SK-N-SH (cell line): ENCODE measurements around the gene SEC14L1. TPM values are rescaled to one million over a fixed set of nuclear protein-coding genes. Genes with fewer than 3 reads are reported as not detected.

Source experiments
- CTCF ChIA-PET: fragments of 300-600, 350-600 bp; formaldehyde crosslinking; extraction: SDS; loops from one replicate; lab custom pipeline; 2021; lab: Yijun Ruan, JAX
- POLR2A ChIA-PET: fragments of 350-600 bp; sonication (Branson Sonifier 250); formaldehyde crosslinking; extraction: SDS; loops from one replicate; lab custom pipeline; 2020; ENCODE audit warnings: antibody characterized with exemption, inconsistent platforms; lab: Yijun Ruan, JAX
- DNase-seq: peaks from one replicate; pipeline ENCODE4 v3.0.0; 2012
- H2AFZ ChIP-seq: fragments of 200-600 bp; sonication (generic); 2 replicates; pipeline ENCODE4 v1.8.1; 2016; ENCODE audit warnings: antibody characterized with exemption, mild to moderate bottlenecking, low read depth
- H3F3A ChIP-seq: fragments of 200-600 bp; sonication (generic); replicated peaks from 2 replicates; pipeline ENCODE3; 2016; ENCODE audit warnings: antibody characterized with exemption, mild to moderate bottlenecking; ENCODE audit not compliant: insufficient read depth
- H3K27ac ChIP-seq, 2 experiments: fragments of 200-500 bp in 1 of 2; fragments of 200-600 bp in 1 of 2; sonication (Bioruptor generic) in 1 of 2; sonication (generic), shearing (Covaris generic) in 1 of 2; 2 replicates each; pipeline versions ENCODE4 v1.5.1 to v1.6.1; 2014 to 2016; ENCODE audit warnings: low read depth in 2 of 2, inconsistent platforms in 1 of 2, low read length in 1 of 2, mild to moderate bottlenecking in 1 of 2, mixed read lengths in 1 of 2
- H3K27me3 ChIP-seq: fragments of 200-600 bp; sonication (generic), shearing (Covaris generic); 2 replicates; pipeline ENCODE4 v1.6.1; 2016; ENCODE audit warnings: mixed run types; ENCODE audit not compliant: insufficient read depth
- H3K36me3 ChIP-seq, 2 experiments: fragments of 200-500 bp in 1 of 2; fragments of 200-600 bp in 1 of 2; sonication (Bioruptor generic) in 1 of 2; sonication (generic) in 1 of 2; replicated peaks in 1 of 2; 2 replicates each; pipeline versions ENCODE3 to v1.5.1; 2014 to 2016; ENCODE audit warnings: low read length in 1 of 2, mild to moderate bottlenecking in 1 of 2; ENCODE audit not compliant: insufficient read depth in 2 of 2, control insufficient read depth in 1 of 2
- H3K4me1 ChIP-seq, 2 experiments: fragments of 200-500 bp in 1 of 2; fragments of 200-600 bp in 1 of 2; sonication (Bioruptor generic) in 1 of 2; sonication (generic), shearing (Covaris generic) in 1 of 2; 2 replicates each; pipeline versions ENCODE4 v1.5.1 to v1.6.1; 2014 to 2016; ENCODE audit warnings: low read depth in 1 of 2, low read length in 1 of 2, mixed run types in 1 of 2; ENCODE audit not compliant: insufficient read depth in 2 of 2, control insufficient read depth in 1 of 2
- H3K4me2 ChIP-seq: fragments of 200-600 bp; sonication (generic), shearing (Covaris generic); 2 replicates; pipeline ENCODE4 v1.6.1; 2017; ENCODE audit warnings: mixed run types
- H3K4me3 ChIP-seq, 2 experiments: fragments of 200-500 bp in 1 of 2; fragments of 200-600 bp in 1 of 2; sonication (Bioruptor generic) in 1 of 2; sonication (generic), shearing (Covaris generic) in 1 of 2; 2 replicates each; pipeline versions ENCODE4 v1.5.1 to v1.8.1; 2014 to 2016; ENCODE audit warnings: low read depth in 2 of 2, inconsistent platforms in 1 of 2, low read length in 1 of 2, mild to moderate bottlenecking in 1 of 2, mixed read lengths in 1 of 2, moderate library complexity in 1 of 2
- H3K79me2 ChIP-seq: fragments of 200-600 bp; sonication (generic); 2 replicates; pipeline ENCODE4 v1.8.1; 2017; ENCODE audit warnings: mild to moderate bottlenecking; ENCODE audit not compliant: insufficient read depth
- H3K9ac ChIP-seq: fragments of 200-600 bp; sonication (generic); 2 replicates; pipeline ENCODE4 v1.6.1; 2017; ENCODE audit warnings: mixed run types
- H3K9me2 ChIP-seq: fragments of 200-600 bp; sonication (generic); 2 replicates; pipeline ENCODE4 v1.6.1; 2017; ENCODE audit warnings: mixed run types
- H3K9me3 ChIP-seq: fragments of 200-600 bp; sonication (generic); 2 replicates; pipeline ENCODE4 v1.6.1; 2017; ENCODE audit warnings: mixed run types, mild to moderate bottlenecking, moderate library complexity
- H4K20me1 ChIP-seq: fragments of 200-600 bp; sonication (generic); 2 replicates; pipeline ENCODE4 v1.6.1; 2017; ENCODE audit warnings: mild to moderate bottlenecking, mixed run types; ENCODE audit not compliant: insufficient read depth
- EP300 ChIP-seq, 2 experiments: IDR thresholded peaks; 2 replicates each; pipeline versions ENCODE4 v1.4.0 to v1.6.1; 2012; ENCODE audit warnings: borderline replicate concordance in 1 of 2, low read depth in 1 of 2, low read length in 1 of 2
- FOXJ3 ChIP-seq: sonication (generic); formaldehyde crosslinking; IDR thresholded peaks from 2 replicates; pipeline ENCODE4 v1.5.1; 2020; ENCODE audit warnings: mild to moderate bottlenecking, missing genetic modification reagents
- POLR2AphosphoS5 ChIP-seq: IDR thresholded peaks from 2 replicates; pipeline ENCODE4 v1.6.1; 2012; ENCODE audit warnings: low read depth, low read length
- SIN3A ChIP-seq: IDR thresholded peaks from 2 replicates; pipeline ENCODE4 v1.6.1; 2012; ENCODE audit warnings: low read depth, mild to moderate bottlenecking, low read length, moderate library complexity, borderline replicate concordance
- TEAD4 ChIP-seq: IDR thresholded peaks from 2 replicates; pipeline ENCODE4 v1.4.0; 2012; ENCODE audit warnings: mild to moderate bottlenecking, borderline replicate concordance; ENCODE audit not compliant: insufficient read depth
- YY1 ChIP-seq: IDR thresholded peaks from 2 replicates; pipeline ENCODE4 v1.4.0; 2012; ENCODE audit warnings: low read depth, mild to moderate bottlenecking
- WGBS: methylation state at CpG from one replicate; pipeline ENCODE4 v1.1.6; 2017; ENCODE audit warnings: low lambda C conversion rate; 5-methylcytosine and 5-hydroxymethylcytosine counted together
- polyA plus RNA-seq, 3 experiments: library from polyadenylated mRNA; depleted of rRNA; stranded (reverse); fragments of >200 nt; gene quantifications; 2 replicates each; pipeline ENCODE4 v1.2.3, GENCODE V29; 2012
- TF ChIP-seq, protein P1 (sequence below): IDR thresholded peaks from 2 replicates; pipeline ENCODE4 v1.4.0; 2012; ENCODE audit warnings: low read depth, borderline replicate concordance
- TF ChIP-seq, protein P2 (sequence below): IDR thresholded peaks from 2 replicates; pipeline ENCODE4 v1.4.0; 2012; ENCODE audit warnings: low read depth
- TF ChIP-seq, protein P3 (sequence below): fragments of 150-350 bp; IDR thresholded peaks from 2 replicates; pipeline ENCODE4 v1.6.1; 2016; ENCODE audit warnings: mild to moderate bottlenecking, low read depth, low read length

SEC14L1 gene
- polyA plus RNA-seq, 1 of the 3 experiments (the other 2 are of a cell fraction), result 62.4 TPM

DNA sequence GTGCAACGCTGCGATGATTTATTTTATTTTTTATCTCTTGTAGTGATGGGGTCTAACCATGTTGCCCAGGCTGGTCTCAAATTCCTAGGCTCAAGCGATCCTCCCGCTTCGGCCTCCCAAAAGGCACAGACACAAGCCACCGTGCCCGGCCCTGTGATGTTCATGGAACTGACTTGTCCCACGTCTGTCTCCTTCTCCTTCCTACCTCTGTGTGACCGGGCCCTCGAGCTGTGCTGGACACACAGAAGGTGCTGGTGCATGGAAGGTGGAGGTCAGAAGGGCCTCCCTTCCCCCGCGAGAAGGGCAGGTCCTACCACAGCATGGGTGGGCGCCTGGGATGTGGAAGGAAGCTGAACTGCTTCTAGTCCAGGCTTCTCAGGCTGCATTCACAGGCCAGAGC, 88.0 kb downstream of the SEC14L1 start:
- no peak overlapping the region for H2AFZ ChIP-seq
- H3K36me3 ChIP-seq, result no peaks in the 10 kb centered on the region
- H3K27ac ChIP-seq, result no peak overlapping the region
- H3K9me3 ChIP-seq, result no peaks in the 10 kb centered on the region
- TF ChIP-seq TEAD4, result no peak
- no peak for TF ChIP-seq SIN3A
- TF ChIP-seq, protein P1, sequence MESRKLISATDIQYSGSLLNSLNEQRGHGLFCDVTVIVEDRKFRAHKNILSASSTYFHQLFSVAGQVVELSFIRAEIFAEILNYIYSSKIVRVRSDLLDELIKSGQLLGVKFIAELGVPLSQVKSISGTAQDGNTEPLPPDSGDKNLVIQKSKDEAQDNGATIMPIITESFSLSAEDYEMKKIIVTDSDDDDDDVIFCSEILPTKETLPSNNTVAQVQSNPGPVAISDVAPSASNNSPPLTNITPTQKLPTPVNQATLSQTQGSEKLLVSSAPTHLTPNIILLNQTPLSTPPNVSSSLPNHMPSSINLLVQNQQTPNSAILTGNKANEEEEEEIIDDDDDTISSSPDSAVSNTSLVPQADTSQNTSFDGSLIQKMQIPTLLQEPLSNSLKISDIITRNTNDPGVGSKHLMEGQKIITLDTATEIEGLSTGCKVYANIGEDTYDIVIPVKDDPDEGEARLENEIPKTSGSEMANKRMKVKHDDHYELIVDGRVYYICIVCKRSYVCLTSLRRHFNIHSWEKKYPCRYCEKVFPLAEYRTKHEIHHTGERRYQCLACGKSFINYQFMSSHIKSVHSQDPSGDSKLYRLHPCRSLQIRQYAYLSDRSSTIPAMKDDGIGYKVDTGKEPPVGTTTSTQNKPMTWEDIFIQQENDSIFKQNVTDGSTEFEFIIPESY, result no peak
- TF ChIP-seq, protein P2, sequence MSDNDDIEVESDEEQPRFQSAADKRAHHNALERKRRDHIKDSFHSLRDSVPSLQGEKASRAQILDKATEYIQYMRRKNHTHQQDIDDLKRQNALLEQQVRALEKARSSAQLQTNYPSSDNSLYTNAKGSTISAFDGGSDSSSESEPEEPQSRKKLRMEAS, result no peak
- TF ChIP-seq, protein P3, sequence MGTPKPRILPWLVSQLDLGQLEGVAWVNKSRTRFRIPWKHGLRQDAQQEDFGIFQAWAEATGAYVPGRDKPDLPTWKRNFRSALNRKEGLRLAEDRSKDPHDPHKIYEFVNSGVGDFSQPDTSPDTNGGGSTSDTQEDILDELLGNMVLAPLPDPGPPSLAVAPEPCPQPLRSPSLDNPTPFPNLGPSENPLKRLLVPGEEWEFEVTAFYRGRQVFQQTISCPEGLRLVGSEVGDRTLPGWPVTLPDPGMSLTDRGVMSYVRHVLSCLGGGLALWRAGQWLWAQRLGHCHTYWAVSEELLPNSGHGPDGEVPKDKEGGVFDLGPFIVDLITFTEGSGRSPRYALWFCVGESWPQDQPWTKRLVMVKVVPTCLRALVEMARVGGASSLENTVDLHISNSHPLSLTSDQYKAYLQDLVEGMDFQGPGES, result no peak
- no peak for TF ChIP-seq FOXJ3 (CRISPR knock-in tag)
- peak; percentile 22 for DNase-seq
- no peak overlapping the region for H3K4me2 ChIP-seq
- no peaks in the 10 kb centered on the region for H3K27me3 ChIP-seq
- CTCF ChIA-PET, result interaction anchor here (1.0 to 4.1 kb wide), 6 partner anchors 14 to 360 kb away, joined by 3 to 22 read pairs (median 4); partner anchors contain the start of gene MGAT5B
- H3K9ac ChIP-seq, result no peak overlapping the region
- no peaks in the 10 kb centered on the region for H4K20me1 ChIP-seq
- peaks cover 5% of the 10 kb centered on the region for H3F3A ChIP-seq
- H3K79me2 ChIP-seq, result no peaks in the 10 kb centered on the region
- H3K4me3 ChIP-seq, result no peak overlapping the region
- POLR2A ChIA-PET, result no interaction called here
- 94% methylated on average over 13 of the region's 13 CpGs for whole genome bisulfite sequencing
- no peaks in the 10 kb centered on the region; a peak in 1 of 4 replicates for H3K4me1 ChIP-seq
- no peaks in the 10 kb centered on the region for H3K9me2 ChIP-seq

DNA sequence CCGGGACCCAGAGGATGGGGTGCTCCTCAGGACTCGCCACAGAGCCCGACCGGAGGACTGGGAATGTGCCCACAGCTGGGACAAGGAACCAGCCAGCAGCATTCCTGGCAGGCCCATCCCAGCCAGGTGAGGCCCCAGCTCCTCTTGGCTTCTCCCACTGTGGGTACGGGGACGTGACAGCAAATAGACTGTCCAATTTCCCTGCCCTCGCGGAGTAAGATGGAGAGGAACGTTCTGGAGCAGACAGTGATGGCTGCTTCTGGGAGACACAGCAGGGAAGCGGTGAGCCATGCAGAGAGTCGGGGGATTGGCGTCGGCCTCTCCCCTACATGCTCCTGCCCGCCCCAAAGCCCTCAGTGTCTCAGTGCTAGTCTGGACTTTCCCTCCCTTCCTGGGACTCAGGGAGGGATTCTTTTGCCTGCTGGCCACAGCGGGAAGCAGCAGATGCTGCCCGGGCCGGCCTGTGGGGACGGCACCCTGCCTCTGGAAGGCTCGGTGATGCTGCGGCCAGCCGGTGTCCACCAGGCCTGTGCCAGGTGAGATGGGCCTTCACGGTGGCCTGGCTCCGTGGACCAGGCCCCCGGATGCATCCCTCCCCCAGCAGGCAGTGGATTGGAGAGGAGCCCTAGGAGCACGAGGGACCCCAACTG, 89.1 kb downstream of the SEC14L1 start:
- ChIA-PET POLR2A (no interaction called here), CTCF (interaction anchor here (1.0 to 4.1 kb wide), 3 partner anchors 16 to 133 kb away, joined by 3 to 22 read pairs (median 15); no protein-coding TSS in a partner anchor)
- no peaks in the 10 kb centered on the region for H3K27me3 ChIP-seq
- no peak overlapping the region for H3K27ac ChIP-seq
- no peak overlapping the region for H2AFZ ChIP-seq
- peaks cover 16% of the 10 kb centered on the region for H3F3A ChIP-seq
- H3K9me2 ChIP-seq, result no peaks in the 10 kb centered on the region
- H3K4me1 ChIP-seq, result peaks cover 0 to 6% of the 10 kb centered on the region in 2 experiments; a peak in 2 of 4 replicates
- H3K4me2 ChIP-seq, result no peak overlapping the region
- no peaks in the 10 kb centered on the region for H4K20me1 ChIP-seq
- H3K79me2 ChIP-seq, result no peaks in the 10 kb centered on the region
- H3K9me3 ChIP-seq, result no peaks in the 10 kb centered on the region
- no peak overlapping the region for H3K9ac ChIP-seq
- no peak for DNase-seq
- TF ChIP-seq TEAD4 (no peak), POLR2AphosphoS5 (no peak), EP300 (IDR thresholded peaks at IDR 0.05; ENCODE audit: borderline replicate concordance in 1 of 2, low read depth in 1 of 2, low read length in 1 of 2) (no peak), YY1 (no peak)
- WGBS, result 91% methylated on average over 16 of the region's 25 CpGs
- H3K36me3 ChIP-seq, result no peaks in the 10 kb centered on the region
- H3K4me3 ChIP-seq, result no peak overlapping the region
